Naive thymus-derived CD4-positive, alpha-beta T cell (primary cell): Measurements from ENCODE around the gene TPM2. TPM values are rescaled to one million over a fixed set of nuclear protein-coding genes. Genes with fewer than 3 reads are reported as not detected.

ENCODE experiments used
- ATAC-seq: fragments of 150-1000 bp; cut with Tn5 transposase; 2 replicates; pipeline ENCODE4 v1.10.0; 2021; ENCODE audit warnings: mild to moderate bottlenecking, moderate library complexity
- CTCF ChIA-PET: fragments of 350-600 bp; sonication (Branson Sonifier 250); formaldehyde crosslinking; loops from one replicate; lab custom pipeline; 2021; ENCODE audit warnings: antibody characterized with exemption; lab: Charles Lee
- POLR2A ChIA-PET: fragments of 350-600 bp; sonication (Branson Sonifier 250); formaldehyde crosslinking; loops from one replicate; lab custom pipeline; 2021; ENCODE audit warnings: antibody characterized with exemption, inconsistent platforms; lab: Charles Lee
- DNase-seq, 9 donors: peaks; one replicate each; pipeline versions ENCODE4 v3.0.0 to v3.0.0-alpha.2; 2020 to 2022; ENCODE audit warnings: mixed read lengths in 1 of 9
- H3K27ac ChIP-seq: one replicate; pipeline ENCODE4 v1.7.0; 2013; ENCODE audit warnings: mild to moderate bottlenecking, low read depth, low read length, moderate library complexity
- H3K27me3 ChIP-seq, 2 donors: one replicate each; pipeline ENCODE4 v1.7.0; 2013; ENCODE audit warnings: low read length in 2 of 2, mild to moderate bottlenecking in 2 of 2, moderate library complexity in 2 of 2; ENCODE audit not compliant: control insufficient read depth in 2 of 2, insufficient read depth in 2 of 2
- H3K36me3 ChIP-seq, 3 experiments: 1 replicate in 2 of 3; 2 replicates in 1 of 3; pipeline ENCODE4 v1.7.0; 2013; ENCODE audit warnings: low read length in 3 of 3, mild to moderate bottlenecking in 3 of 3, moderate library complexity in 1 of 3; ENCODE audit not compliant: insufficient read depth in 3 of 3, control insufficient read depth in 2 of 3
- H3K4me1 ChIP-seq, 2 donors: one replicate each; pipeline ENCODE4 v1.7.0; 2013; ENCODE audit warnings: low read length in 2 of 2, mild to moderate bottlenecking in 2 of 2, moderate library complexity in 1 of 2; ENCODE audit not compliant: control insufficient read depth in 2 of 2, insufficient read depth in 2 of 2
- H3K4me3 ChIP-seq: 2 replicates; pipeline ENCODE4 v1.7.0; 2013; ENCODE audit warnings: mild to moderate bottlenecking, low read length
- H3K9me3 ChIP-seq, 3 experiments: 1 replicate in 2 of 3; 2 replicates in 1 of 3; pipeline ENCODE4 v1.7.0; 2013; ENCODE audit warnings: low read length in 3 of 3; ENCODE audit not compliant: control insufficient read depth in 2 of 3
- H3K27ac Mint-ChIP-seq, 9 donors: one replicate each; pipeline ENCODE4 v1.8.0; 2020 to 2022; ENCODE audit warnings: mixed read lengths in 9 of 9, mild to moderate bottlenecking in 8 of 9, moderate library complexity in 5 of 9, inconsistent platforms in 2 of 9
- H3K27me3 Mint-ChIP-seq, 5 donors: one replicate each; pipeline ENCODE4 v1.8.0; 2021 to 2022; ENCODE audit warnings: mixed read lengths in 5 of 5, mild to moderate bottlenecking in 1 of 5
- H3K36me3 Mint-ChIP-seq, 5 donors: one replicate each; pipeline ENCODE4 v1.8.0; 2020 to 2022; ENCODE audit warnings: mixed read lengths in 5 of 5, mild to moderate bottlenecking in 3 of 5, inconsistent platforms in 1 of 5
- H3K4me1 Mint-ChIP-seq, 7 donors: one replicate each; pipeline ENCODE4 v1.8.0; 2020 to 2022; ENCODE audit warnings: mixed read lengths in 7 of 7, mild to moderate bottlenecking in 3 of 7, inconsistent platforms in 1 of 7
- H3K4me3 Mint-ChIP-seq, 10 donors: one replicate each; pipeline ENCODE4 v1.8.0; 2020 to 2022; ENCODE audit warnings: mild to moderate bottlenecking in 10 of 10, mixed read lengths in 10 of 10, moderate library complexity in 6 of 10, inconsistent platforms in 2 of 10
- H3K9me3 Mint-ChIP-seq, 11 donors: one replicate each; pipeline ENCODE4 v1.8.0; 2020 to 2022; ENCODE audit warnings: mixed read lengths in 11 of 11, mild to moderate bottlenecking in 4 of 11, inconsistent platforms in 1 of 11, moderate library complexity in 1 of 11
- intact Hi-C, 2 donors: fragments of 100-400 bp; cut with micrococcal nuclease; formaldehyde crosslinking; loops; one replicate each; pipeline ENCODE4 v1.15.1; 2023
- polyA plus RNA-seq, 2 donors: library from polyadenylated mRNA; unstranded; fragments of 300-500 nt; fragmentation: Illumina TruSeq; gene quantifications; one replicate each; pipeline ENCODE4 v1.2.3, GENCODE V29; 2021
- total RNA-seq, 6 experiments: library from RNA in 5 of 6; stranded (reverse) in 5 of 6; gene quantifications; 1 replicate in 5 of 6; 2 replicates in 1 of 6; pipeline ENCODE4 v1.2.3 and lab custom pipeline; 2021 to 2026

TPM2 gene
- total and polyA plus RNA-seq, 7 experiments from 2014 or later: 0.87 to 136 (median 40.0) TPM; not detected in 1

DNA sequence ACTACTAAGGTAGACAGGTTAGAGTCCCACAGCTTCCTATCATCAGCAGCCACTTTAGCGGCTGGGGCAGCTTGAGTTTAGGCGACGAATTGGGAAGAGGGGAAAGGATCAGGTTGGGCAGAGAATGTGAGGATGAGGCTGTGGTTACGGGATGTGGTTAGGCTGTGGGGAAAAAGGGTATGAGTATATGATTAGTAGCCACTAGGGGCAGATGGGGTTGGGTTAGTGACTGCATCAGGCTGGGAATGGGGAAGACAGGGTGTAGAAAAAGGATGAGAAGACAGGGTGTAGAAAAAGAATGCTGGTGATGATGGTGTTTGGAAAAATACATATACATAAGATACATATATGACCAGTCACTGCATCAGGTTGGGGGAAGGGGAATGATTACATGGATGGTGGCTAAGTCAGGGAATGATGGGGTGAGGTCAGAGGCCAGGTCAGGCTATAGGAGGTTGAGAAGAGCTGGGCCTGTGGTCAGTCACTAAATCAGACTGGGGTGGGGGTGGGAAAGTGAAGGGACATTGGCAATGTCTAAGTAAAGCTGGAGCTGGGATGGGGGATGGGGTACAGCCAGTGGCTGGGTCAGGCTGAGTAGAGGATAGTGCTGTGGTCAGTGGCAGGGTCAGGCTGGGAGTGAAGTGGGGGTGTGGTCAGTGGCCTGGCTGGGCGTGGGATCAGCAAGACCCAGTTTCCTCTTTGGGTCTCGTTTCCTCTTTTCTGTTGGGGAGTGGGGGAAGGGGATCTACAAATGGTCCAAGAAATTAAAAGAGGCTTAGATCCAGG is 40.2 kb upstream of the TPM2 start:
- peaks cover 8 to 27% (median 17%) of the 10 kb centered on the region in 7 donors for H3K4me1 Mint-ChIP-seq
- H3K9me3 Mint-ChIP-seq: peaks cover 0 to 2% (median 0%) of the 10 kb centered on the region in 11 donors
- CTCF ChIA-PET: interaction anchor here (0.6 to 6.4 kb wide), 9 partner anchors 19 to 114 kb away, joined by 3 to 50 read pairs (median 7); partner anchors contain the start of genes CCDC107, GBA2, RGP1 and RMRP
- H3K9me3 ChIP-seq: no peaks in the 10 kb centered on the region
- no peaks in the 10 kb centered on the region for H3K27me3 Mint-ChIP-seq
- H3K4me3 ChIP-seq: peak overlapping the region; percentile 98
- ATAC-seq (no peak), DNase-seq (peak in 4 of 9 donors; percentile 19 to 38 (median 25))
- H3K4me3 Mint-ChIP-seq: peak overlapping the region in 1 of 10 donors; percentile 92
- intact Hi-C loops: loop anchor here (1.0 to 10.0 kb wide), 4 partner anchors 33 to 1065 kb away; partner anchors contain the start of gene CCL27 (in 1 of the 2)
- H3K36me3 ChIP-seq: peaks cover 4 to 12% (median 10%) of the 10 kb centered on the region in 3 experiments
- no peaks in the 10 kb centered on the region for H3K27me3 ChIP-seq
- H3K27ac Mint-ChIP-seq: peak overlapping the region in 2 of 9 donors; percentile 18 to 90
- H3K4me1 ChIP-seq: peaks cover 62 to 67% of the 10 kb centered on the region in 2 donors
- H3K36me3 Mint-ChIP-seq: peaks cover under 1 to 19% (median 6%) of the 10 kb centered on the region in 5 donors
- peak overlapping the region; percentile 93 for H3K27ac ChIP-seq
- POLR2A ChIA-PET: interaction anchor here (0.5 to 7.2 kb wide), 13 partner anchors 10 to 657 kb away, joined by 3 to 89 read pairs (median 4); partner anchors contain the start of genes CCDC107, GBA2, RGP1 and RMRP

DNA sequence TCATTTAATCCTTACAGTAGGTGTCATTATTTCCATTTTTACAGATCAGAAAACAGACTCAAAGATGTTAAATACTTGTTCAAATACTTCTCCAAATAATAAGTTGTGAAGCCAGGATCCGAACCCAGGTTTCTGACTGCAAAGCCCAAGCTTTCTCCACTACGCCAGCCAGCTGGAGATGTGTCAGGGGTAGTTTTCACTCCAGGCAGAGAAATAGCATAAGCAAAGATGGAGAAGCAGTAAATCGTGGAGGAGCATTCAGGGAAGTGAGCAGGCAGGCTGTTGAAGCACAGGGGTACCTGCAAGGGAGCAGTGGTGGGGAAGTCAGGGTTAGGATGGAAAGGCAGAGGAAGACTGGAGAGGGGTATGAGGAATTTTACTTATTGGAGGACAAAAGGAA is 39.4 kb upstream of the TPM2 start:
- no peak overlapping the region for H3K27ac Mint-ChIP-seq
- no peak for ATAC-seq
- POLR2A ChIA-PET: interaction anchor here (0.5 to 4.4 kb wide), 15 partner anchors 11 to 124 kb away, joined by 3 to 39 read pairs (median 3); partner anchors contain the start of genes ARHGEF39, CCDC107, GBA2 and RGP1
- peak overlapping the region; percentile 46 for H3K27ac ChIP-seq
- peaks cover 4 to 24% (median 14%) of the 10 kb centered on the region in 5 donors for H3K36me3 Mint-ChIP-seq
- peaks cover 57 to 61% of the 10 kb centered on the region in 2 donors for H3K4me1 ChIP-seq
- peak overlapping the region; percentile 98 for H3K4me3 ChIP-seq
- H3K4me3 Mint-ChIP-seq: no peak overlapping the region
- DNase-seq: no peak
- peaks cover 5 to 19% (median 12%) of the 10 kb centered on the region in 3 experiments for H3K36me3 ChIP-seq
- peaks cover 7 to 28% (median 18%) of the 10 kb centered on the region in 7 donors for H3K4me1 Mint-ChIP-seq
- no peaks in the 10 kb centered on the region for H3K27me3 Mint-ChIP-seq
- intact Hi-C loops: loop anchor here in 1 of 2 donors (1.0 to 2.0 kb wide), 2 partner anchors 32 to 240 kb away; no protein-coding TSS in a partner anchor
- no peaks in the 10 kb centered on the region for H3K9me3 ChIP-seq
- H3K27me3 ChIP-seq: no peaks in the 10 kb centered on the region
- H3K9me3 Mint-ChIP-seq: peaks cover 0 to 2% (median 0%) of the 10 kb centered on the region in 11 donors
- CTCF ChIA-PET: interaction anchor here (1.0 to 6.4 kb wide), 8 partner anchors 20 to 118 kb away, joined by 3 to 50 read pairs (median 6); partner anchors contain the start of genes CCDC107, GBA2, RGP1 and RMRP

GRCh38 chr9:35728041-35728971 is 38.6 kb upstream of the TPM2 start:
- ATAC-seq: no peak
- no peak overlapping the region for H3K27ac Mint-ChIP-seq
- Histone ChIP-seq H3K4me1 (peaks cover 50 to 53% of the 10 kb centered on the region in 2 donors), H3K36me3 (peaks cover 11 to 27% (median 20%) of the 10 kb centered on the region in 3 experiments), H3K27ac (peak overlapping the region; percentile 46), H3K27me3 (no peaks in the 10 kb centered on the region), H3K4me3 (peak overlapping the region; percentile 39), H3K9me3 (no peaks in the 10 kb centered on the region)
- ChIA-PET CTCF (interaction anchor here (1.0 to 6.4 kb wide), 13 partner anchors 10 to 117 kb away, joined by 3 to 50 read pairs (median 6); partner anchors contain the start of genes CCDC107, GBA2, RGP1 and RMRP), POLR2A (interaction anchor here (0.7 to 3.3 kb wide), 21 partner anchors 11 to 1090 kb away, joined by 3 to 22 read pairs (median 3); partner anchors contain the start of genes ARHGEF39, CCDC107, GBA2 and RGP1)
- no peak overlapping the region for H3K4me3 Mint-ChIP-seq
- H3K9me3 Mint-ChIP-seq: peaks cover 0 to 2% (median 0%) of the 10 kb centered on the region in 11 donors
- DNase-seq: peak in 8 of 9 donors; percentile 25 to 49 (median 42)
- peaks cover 4 to 25% (median 13%) of the 10 kb centered on the region in 7 donors for H3K4me1 Mint-ChIP-seq
- peaks cover 4 to 24% (median 14%) of the 10 kb centered on the region in 5 donors for H3K36me3 Mint-ChIP-seq
- no peaks in the 10 kb centered on the region for H3K27me3 Mint-ChIP-seq
- intact Hi-C loops: loop anchor here in 1 of 2 donors (2.0 kb wide), 1 partner anchor 32 kb away; no protein-coding TSS in a partner anchor

DNA sequence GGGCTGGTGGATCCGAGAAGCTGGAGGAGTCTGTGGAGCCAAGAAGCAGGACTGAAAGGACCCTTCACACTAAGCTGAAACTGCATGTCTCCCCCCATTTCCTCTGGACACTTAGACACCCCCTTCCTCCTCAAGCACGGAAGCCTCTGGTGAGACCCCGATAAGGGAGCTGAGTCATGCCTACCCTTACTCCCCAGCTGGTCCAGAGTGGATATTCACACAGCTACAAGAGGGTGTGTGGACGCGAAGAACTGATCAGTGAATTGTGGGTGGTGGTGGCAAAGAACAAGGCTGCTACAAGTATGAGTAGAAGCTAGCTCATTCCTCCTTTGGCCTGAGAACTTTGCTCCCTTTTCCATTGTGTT is 37.9 kb upstream of the TPM2 start:
- Histone ChIP-seq H3K27ac (peak overlapping the region; percentile 46), H3K4me1 (peaks cover 44 to 47% of the 10 kb centered on the region in 2 donors), H3K4me3 (peak overlapping the region; percentile 14), H3K27me3 (no peaks in the 10 kb centered on the region), H3K36me3 (peaks cover 15 to 34% (median 23%) of the 10 kb centered on the region in 3 experiments), H3K9me3 (no peaks in the 10 kb centered on the region)
- Mint-ChIP-seq H3K36me3 (peaks cover 4 to 26% (median 17%) of the 10 kb centered on the region in 5 donors), H3K4me3 (no peak overlapping the region), H3K27me3 (no peaks in the 10 kb centered on the region), H3K4me1 (peaks cover 0 to 20% (median 8%) of the 10 kb centered on the region in 7 donors), H3K9me3 (peaks cover 0 to 2% (median 0%) of the 10 kb centered on the region in 11 donors), H3K27ac (peak overlapping the region in 1 of 9 donors; percentile 8)
- ATAC-seq (no peak), DNase-seq (no peak)
- CTCF ChIA-PET: interaction anchor here (0.6 to 6.4 kb wide), 12 partner anchors 11 to 112 kb away, joined by 3 to 50 read pairs (median 4); partner anchors contain the start of genes CCDC107 and RMRP
- POLR2A ChIA-PET: interaction anchor here (0.7 to 3.3 kb wide), 12 partner anchors 12 to 1089 kb away, joined by 3 to 22 read pairs (median 4); partner anchors contain the start of genes CCDC107, GBA2, RGP1 and RMRP
- intact Hi-C loops: loop anchor here in 1 of 2 donors (2.0 kb wide), 1 partner anchor 31 kb away; no protein-coding TSS in a partner anchor

- intact Hi-C loops: no loop called here
- Histone ChIP-seq H3K9me3 (no peaks in the 10 kb centered on the region), H3K27ac (peak overlapping the region; percentile 46), H3K4me3 (no peak overlapping the region), H3K27me3 (no peaks in the 10 kb centered on the region), H3K36me3 (peaks cover 19 to 38% (median 30%) of the 10 kb centered on the region in 3 experiments), H3K4me1 (peaks cover 44 to 46% of the 10 kb centered on the region in 2 donors)
- Mint-ChIP-seq H3K27me3 (no peaks in the 10 kb centered on the region), H3K9me3 (peaks cover 0 to 2% (median 0%) of the 10 kb centered on the region in 11 donors), H3K4me1 (peaks cover 0 to 23% (median 8%) of the 10 kb centered on the region in 7 donors), H3K36me3 (peaks cover 10 to 31% (median 21%) of the 10 kb centered on the region in 5 donors), H3K4me3 (peak overlapping the region in 7 of 10 donors; percentile 34 to 73 (median 61)), H3K27ac (peak overlapping the region in 7 of 9 donors; percentile 28 to 92 (median 81))
- POLR2A ChIA-PET: interaction anchor here (0.7 to 3.3 kb wide), 8 partner anchors 9 to 1088 kb away, joined by 3 to 22 read pairs (median 4); partner anchors contain the start of genes CCDC107, GBA2, RGP1 and RMRP
- DNase-seq: peak in 7 of 9 donors; percentile 37 to 61 (median 52)
- CTCF ChIA-PET: interaction anchor here (1.0 to 6.4 kb wide), 8 partner anchors 10 to 110 kb away, joined by 3 to 50 read pairs (median 5); partner anchors contain the start of genes CCDC107 and RMRP
- peak; percentile 62 for ATAC-seq
Observed at GRCh38 chr9:35726931-35727330, 37.2 kb upstream of the TPM2 start.
